ENCODE measurements around the gene MSMB.

GRCh38 chr10:46017733-46018132, 28.3 kb downstream of the MSMB start:
- TF ChIP-seq, protein P1, sequence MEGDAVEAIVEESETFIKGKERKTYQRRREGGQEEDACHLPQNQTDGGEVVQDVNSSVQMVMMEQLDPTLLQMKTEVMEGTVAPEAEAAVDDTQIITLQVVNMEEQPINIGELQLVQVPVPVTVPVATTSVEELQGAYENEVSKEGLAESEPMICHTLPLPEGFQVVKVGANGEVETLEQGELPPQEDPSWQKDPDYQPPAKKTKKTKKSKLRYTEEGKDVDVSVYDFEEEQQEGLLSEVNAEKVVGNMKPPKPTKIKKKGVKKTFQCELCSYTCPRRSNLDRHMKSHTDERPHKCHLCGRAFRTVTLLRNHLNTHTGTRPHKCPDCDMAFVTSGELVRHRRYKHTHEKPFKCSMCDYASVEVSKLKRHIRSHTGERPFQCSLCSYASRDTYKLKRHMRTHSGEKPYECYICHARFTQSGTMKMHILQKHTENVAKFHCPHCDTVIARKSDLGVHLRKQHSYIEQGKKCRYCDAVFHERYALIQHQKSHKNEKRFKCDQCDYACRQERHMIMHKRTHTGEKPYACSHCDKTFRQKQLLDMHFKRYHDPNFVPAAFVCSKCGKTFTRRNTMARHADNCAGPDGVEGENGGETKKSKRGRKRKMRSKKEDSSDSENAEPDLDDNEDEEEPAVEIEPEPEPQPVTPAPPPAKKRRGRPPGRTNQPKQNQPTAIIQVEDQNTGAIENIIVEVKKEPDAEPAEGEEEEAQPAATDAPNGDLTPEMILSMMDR (IDR thresholded peaks at IDR 0.05): no peak
- no peak for TF ChIP-seq POLR2A (IDR thresholded peaks at IDR 0.05)

All from stomach (tissue), 4 donors.